Frontal cortex (tissue), 4 donors: Measurements from ENCODE around the gene GALNT11. TPM values are rescaled to one million over a fixed set of nuclear protein-coding genes. Genes with fewer than 3 reads are reported as not detected.

Source experiments
- DNase-seq, 2 donors: peaks; one replicate each; pipeline ENCODE4 v3.0.0; 2012; ENCODE audit warnings: low spot score in 2 of 2
- FAIRE-seq: peaks from 2 replicates; lab custom pipeline; 2012; peaks lifted over from hg19 to GRCh38; lab: Jason Lieb, UNC
- small RNA-seq: library from RNA; depleted of rRNA; stranded (forward); fragments of <200 nt; gene quantifications from one replicate; pipeline ENCODE3, GENCODE V24; 2014
- total RNA-seq: library from RNA; depleted of rRNA; stranded (reverse); fragments of >200 nt; gene quantifications from one replicate; pipeline ENCODE4 v1.2.3, GENCODE V29; 2014
- donor health status: control.
- donor health status: control.
- donor health status: control.

The GALNT11 gene
- total RNA-seq, 1 donor from 2014 or later: 61.6 TPM

DNA sequence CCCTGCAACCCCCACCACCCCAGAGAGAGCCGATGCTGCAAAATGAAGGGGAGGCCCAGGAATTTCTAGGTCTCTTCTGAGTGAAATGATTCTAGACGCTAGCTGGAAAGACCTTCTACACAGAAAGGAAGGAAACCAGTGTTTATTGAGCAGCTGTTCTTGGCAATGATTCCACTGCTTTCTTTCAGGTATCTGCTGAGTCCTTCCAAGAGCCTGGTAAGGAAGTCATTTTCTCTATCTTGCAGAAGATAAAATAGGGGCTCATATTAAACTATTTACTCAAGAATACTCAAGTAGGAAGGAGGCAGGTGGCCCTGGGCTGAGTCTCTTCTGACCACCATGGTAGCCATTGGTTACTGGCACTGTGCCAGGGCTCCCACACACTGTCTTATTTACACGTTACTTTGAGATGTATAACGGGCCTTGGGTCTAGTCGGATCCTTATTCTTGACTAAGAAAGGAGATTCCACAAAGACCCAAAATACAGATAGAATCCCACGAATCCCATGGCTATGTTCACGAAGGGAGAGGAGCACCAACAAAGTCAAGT, 112.1 kb downstream of the GALNT11 start:
- FAIRE-seq: no peak
- no peak for DNase-seq

- FAIRE-seq (no peak), DNase-seq (no peak)
Measured at GRCh38 chr7:152140067-152140466, 114.6 kb downstream of the GALNT11 start.

- FAIRE-seq (no peak), DNase-seq (no peak)
Measured at GRCh38 chr7:152140560-152140959, 115.1 kb downstream of the GALNT11 start.

- FAIRE-seq (no peak), DNase-seq (no peak)
Measured at GRCh38 chr7:152142976-152143595, 117.6 kb downstream of the GALNT11 start.

- no peak for DNase-seq
- no peak for FAIRE-seq
Measured at GRCh38 chr7:152144557-152145245, 119.2 kb downstream of the GALNT11 start.

- DNase-seq (no peak), FAIRE-seq (no peak)
Measured at GRCh38 chr7:152145853-152146466, 120.5 kb downstream of the GALNT11 start.

- DNase-seq (no peak), FAIRE-seq (no peak)
Measured at GRCh38 chr7:152148706-152149105, 123.2 kb downstream of the GALNT11 start.

DNA sequence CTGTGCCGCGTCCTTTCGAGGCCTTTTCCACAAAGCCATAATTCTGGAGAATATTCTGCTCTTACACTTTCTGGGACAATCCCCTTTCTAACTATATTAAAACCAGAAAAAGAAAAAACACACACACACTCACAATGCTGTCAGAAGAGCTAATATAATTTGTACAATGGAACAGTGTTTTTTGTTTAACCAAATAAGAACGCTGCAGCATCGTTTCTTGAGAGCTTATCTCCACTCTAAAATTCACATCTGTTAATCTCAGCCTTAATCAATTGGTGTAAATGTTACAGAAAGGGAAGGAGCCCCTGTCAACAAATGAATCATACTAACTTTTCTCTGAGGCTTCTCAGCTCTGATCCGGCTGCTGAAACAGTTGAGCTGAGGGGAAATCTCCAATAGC, 123.9 kb downstream of the GALNT11 start:
- FAIRE-seq (no peak), DNase-seq (no peak)

DNA sequence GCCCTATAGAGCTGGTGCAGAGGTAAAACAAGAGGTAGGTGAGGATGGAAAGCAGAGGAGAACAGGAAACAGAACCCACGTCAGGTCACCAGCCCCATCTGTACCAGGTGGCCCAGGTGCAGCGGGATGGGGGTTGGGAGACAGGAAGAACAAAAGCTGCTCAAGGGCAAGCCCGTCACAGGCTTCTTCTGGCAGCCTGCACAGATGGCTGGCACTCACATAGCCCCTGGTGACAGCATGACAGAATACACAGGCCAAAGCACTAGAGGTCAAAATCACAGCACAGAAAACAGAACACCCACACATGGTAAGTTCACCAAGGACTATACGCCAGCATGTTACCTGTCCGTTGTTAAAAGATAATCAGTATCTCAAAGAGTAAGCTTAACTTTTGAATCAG, 126.8 kb downstream of the GALNT11 start:
- FAIRE-seq (no peak), DNase-seq (no peak)

GRCh38 chr7:152158801-152159587, 133.5 kb downstream of the GALNT11 start:
- FAIRE-seq (no peak), DNase-seq (no peak)

- DNase-seq (no peak), FAIRE-seq (no peak)
Measured at GRCh38 chr7:152161171-152161570, 135.7 kb downstream of the GALNT11 start.

- no peak for FAIRE-seq
- no peak for DNase-seq
Measured at GRCh38 chr7:152162287-152162686, 136.8 kb downstream of the GALNT11 start.

Small RNA genes lying within 50 kb of the gene (small RNA-seq; reads per million reads assigned to genes)
- not detected for gene RF00017

Other genes with a start within 250 kb of the GALNT11 start
- 29.8 TPM for gene PRKAG2, start 148.6 kb upstream of the GALNT11 start, total RNA-seq
- not detected for gene GALNTL5, start 69.2 kb upstream of the GALNT11 start, total RNA-seq